ENCODE data around the gene PALD1.

GRCh38 chr10:70514591-70514990 lies 36.0 kb downstream of the PALD1 start:
- TF ChIP-seq GATA2 (CRISPR knock-in tag; IDR thresholded peaks at IDR 0.05) (no peak), FOXP1 (CRISPR knock-in tag; IDR thresholded peaks at IDR 0.05) (no peak), ETV6 (IDR thresholded peaks at IDR 0.05; ENCODE audit: borderline replicate concordance in 1 of 2, low read depth in 2 of 2, low read length in 1 of 2) (no peak), ETV6 (CRISPR knock-in tag; IDR thresholded peaks at IDR 0.05; ENCODE audit: borderline replicate concordance) (no peak), CTCF (IDR thresholded peaks at IDR 0.05 in 2 of 3, conservative IDR thresholded peaks at IDR 0.05 in 1 of 3; ENCODE audit: insufficient read depth in 2 of 3, low read depth in 1 of 3, low read length in 3 of 3) (no peak), FOXJ3 (CRISPR knock-in tag; IDR thresholded peaks at IDR 0.05) (no peak), MAZ (CRISPR knock-in tag; conservative IDR thresholded peaks at IDR 0.05 in 1 of 2, IDR thresholded peaks at IDR 0.05 in 1 of 2) (no peak), ZC3H4 (CRISPR knock-in tag; IDR thresholded peaks at IDR 0.05; ENCODE audit: borderline replicate concordance) (no peak), POLR2A (conservative IDR thresholded peaks at IDR 0.05) (no peak), ZNF197 (CRISPR knock-in tag; IDR thresholded peaks at IDR 0.05; ENCODE audit: low read depth) (no peak), ZFX (CRISPR knock-in tag; IDR thresholded peaks at IDR 0.05) (no peak), ZBTB1 (CRISPR knock-in tag; IDR thresholded peaks at IDR 0.05; ENCODE audit: borderline replicate concordance, low read depth) (no peak), JUND (IDR thresholded peaks at IDR 0.05; ENCODE audit: borderline replicate concordance, low read depth, low read length) (no peak), JUND (tag; IDR thresholded peaks at IDR 0.05; ENCODE audit: borderline replicate concordance, low read depth, low read length) (no peak), RAD21 (CRISPR knock-in tag; conservative IDR thresholded peaks at IDR 0.05 in 1 of 2, IDR thresholded peaks at IDR 0.05 in 1 of 2) (no peak), ELF1 (tag; IDR thresholded peaks at IDR 0.05) (no peak)
